MM.1S (cell line): ENCODE measurements around the gene PPP1R18.
A peak's percentile ranks its signal among the peaks of the same experiment; 100 is the strongest.
"Not testable (repeated sequence)": the region's sequence is repeated elsewhere in the genome, so short reads cannot be mapped to it uniquely, and the experiment has no call there.

Experiments used
- DNase-seq: peaks from one replicate; pipeline ENCODE4 v3.0.0-alpha.2; 2015
- H2AFZ ChIP-seq: fragments of 300-600 bp; sonication (generic); 2 replicates; pipeline ENCODE4 v1.6.0; 2016; ENCODE audit warnings: antibody characterized with exemption, low read length
- H3F3A ChIP-seq: fragments of 300-600 bp; sonication (generic); 2 replicates; pipeline ENCODE4 v1.6.1; 2016; ENCODE audit warnings: mild to moderate bottlenecking, antibody characterized with exemption, low read length, moderate library complexity, mixed read lengths; ENCODE audit not compliant: insufficient read depth
- H3K27ac ChIP-seq: fragments of 300-600 bp; sonication (generic); 2 replicates; pipeline ENCODE4 v1.5.1; 2016; ENCODE audit warnings: mild to moderate bottlenecking, low read length
- H3K27me3 ChIP-seq: fragments of 300-600 bp; sonication (generic); replicated peaks from 2 replicates; pipeline ENCODE4 v1.6.0; 2016; ENCODE audit warnings: low read length; ENCODE audit not compliant: insufficient read depth
- H3K36me3 ChIP-seq: fragments of 300-600 bp; sonication (generic); replicated peaks from 2 replicates; pipeline ENCODE4 v1.6.1; 2016; ENCODE audit warnings: mild to moderate bottlenecking, low read length, mixed read lengths; ENCODE audit not compliant: insufficient read depth
- H3K4me1 ChIP-seq: fragments of 300-600 bp; sonication (generic); 2 replicates; pipeline ENCODE4 v1.6.1; 2016; ENCODE audit warnings: low read length, mixed read lengths
- H3K4me2 ChIP-seq: fragments of 300-600 bp; sonication (generic); 2 replicates; pipeline ENCODE4 v1.6.0; 2016; ENCODE audit warnings: low read depth, low read length
- H3K4me3 ChIP-seq: fragments of 300-600 bp; sonication (generic); 2 replicates; pipeline ENCODE4 v1.5.1; 2016; ENCODE audit warnings: low read length, mixed read lengths
- H3K79me2 ChIP-seq: fragments of 300-600 bp; sonication (generic); 2 replicates; pipeline ENCODE4 v1.6.1; 2016; ENCODE audit warnings: mixed run types, low read length, mixed read lengths
- H3K9ac ChIP-seq: fragments of 300-600 bp; sonication (generic); 2 replicates; pipeline ENCODE4 v1.6.1; 2016; ENCODE audit warnings: low read length, mixed read lengths
- H3K9me2 ChIP-seq: fragments of 300-600 bp; sonication (generic); replicated peaks from 2 replicates; pipeline ENCODE4 v1.6.1; 2016; ENCODE audit warnings: mild to moderate bottlenecking, low read length, mixed read lengths; ENCODE audit not compliant: insufficient read depth
- H3K9me3 ChIP-seq: fragments of 300-600 bp; sonication (generic); replicated peaks from 2 replicates; pipeline ENCODE4 v1.6.1; 2016; ENCODE audit warnings: mild to moderate bottlenecking, low read length, mixed read lengths; ENCODE audit not compliant: insufficient read depth
- H4K20me1 ChIP-seq: fragments of 300-600 bp; sonication (generic); 2 replicates; pipeline ENCODE4 v1.6.1; 2016; ENCODE audit warnings: mild to moderate bottlenecking, low read length, moderate library complexity, mixed read lengths; ENCODE audit not compliant: insufficient read depth
- CTCF ChIP-seq: fragments of 300-600 bp; sonication (generic); IDR thresholded peaks from 2 replicates; pipeline ENCODE4 v1.5.1; 2016; ENCODE audit warnings: antibody characterized with exemption, low read length, mixed read lengths
- EZH2 ChIP-seq: fragments of 300-600 bp; sonication (generic); optimal IDR thresholded peaks from 2 replicates; pipeline ENCODE3; 2017; ENCODE audit warnings: low read depth, mild to moderate bottlenecking, antibody characterized with exemption, low read length, mixed read lengths
- EZH2phosphoT487 ChIP-seq: fragments of 300-600 bp; sonication (generic); IDR thresholded peaks from 2 replicates; pipeline ENCODE4 v1.6.1; 2018; ENCODE audit warnings: antibody characterized with exemption, low read length

The PPP1R18 gene

GRCh38 chr6:30726506-30727413 is 40.3 kb upstream of the PPP1R18 start:
- H3K27ac ChIP-seq = no peak overlapping the region
- H3K9ac ChIP-seq = no peak overlapping the region
- H3K27me3 ChIP-seq = no peaks in the 10 kb centered on the region
- H3K4me1 ChIP-seq = peaks cover 27% of the 10 kb centered on the region
- TF ChIP-seq EZH2phosphoT487 (no peak), CTCF (no peak), EZH2 (no peak)
- H3F3A ChIP-seq = peaks cover 60% of the 10 kb centered on the region
- H3K4me3 ChIP-seq = no peak overlapping the region
- H4K20me1 ChIP-seq = peaks cover 25% of the 10 kb centered on the region
- no peaks in the 10 kb centered on the region for H3K9me3 ChIP-seq
- DNase-seq = no peak
- peaks cover 47% of the 10 kb centered on the region for H3K79me2 ChIP-seq
- H3K9me2 ChIP-seq = no peaks in the 10 kb centered on the region
- no peak overlapping the region for H3K4me2 ChIP-seq
- no peaks in the 10 kb centered on the region for H3K36me3 ChIP-seq
- H2AFZ ChIP-seq = no peak overlapping the region

GRCh38 chr6:30725713-30726505 is 39.5 kb upstream of the PPP1R18 start:
- Histone ChIP-seq H3K4me1 (peaks cover 24% of the 10 kb centered on the region), H2AFZ (no peak overlapping the region), H3K9me2 (no peaks in the 10 kb centered on the region), H3F3A (peaks cover 66% of the 10 kb centered on the region), H3K36me3 (no peaks in the 10 kb centered on the region), H3K79me2 (peaks cover 54% of the 10 kb centered on the region), H3K27me3 (no peaks in the 10 kb centered on the region), H4K20me1 (peaks cover 28% of the 10 kb centered on the region), H3K9me3 (no peaks in the 10 kb centered on the region), H3K9ac (no peak overlapping the region), H3K27ac (no peak overlapping the region), H3K4me2 (no peak overlapping the region), H3K4me3 (no peak overlapping the region)
- TF ChIP-seq EZH2phosphoT487 (no peak), CTCF (no peak), EZH2 (no peak)
- DNase-seq = no peak

GRCh38 chr6:30724906-30725667 is 38.6 kb upstream of the PPP1R18 start:
- no peak overlapping the region for H3K4me3 ChIP-seq
- H4K20me1 ChIP-seq = peaks cover 28% of the 10 kb centered on the region
- no peaks in the 10 kb centered on the region for H3K36me3 ChIP-seq
- H3K27ac ChIP-seq = no peak overlapping the region; the same call in 1 of the 2 replicates
- peaks cover 58% of the 10 kb centered on the region for H3K79me2 ChIP-seq
- H3K9ac ChIP-seq = no peak overlapping the region
- no peak for DNase-seq
- H3K27me3 ChIP-seq = no peaks in the 10 kb centered on the region
- H3K4me1 ChIP-seq = peaks cover 21% of the 10 kb centered on the region
- H3K4me2 ChIP-seq = no peak overlapping the region
- TF ChIP-seq EZH2phosphoT487 (no peak), CTCF (no peak)
- no peaks in the 10 kb centered on the region for H3K9me3 ChIP-seq
- H2AFZ ChIP-seq = no peak overlapping the region
- H3K9me2 ChIP-seq = no peaks in the 10 kb centered on the region
- H3F3A ChIP-seq = peaks cover 71% of the 10 kb centered on the region

GRCh38 chr6:30723843-30724741 is 37.6 kb upstream of the PPP1R18 start:
- Histone ChIP-seq H3K4me2 (peak overlapping the region; percentile 23; the same call in 1 of the 2 replicates), H3K79me2 (peaks cover 55% of the 10 kb centered on the region), H3F3A (peaks cover 80% of the 10 kb centered on the region), H4K20me1 (peaks cover 28% of the 10 kb centered on the region), H3K4me1 (peaks cover 21% of the 10 kb centered on the region)
- H3K36me3 ChIP-seq, H3K4me3 ChIP-seq, H2AFZ ChIP-seq, H3K9me3 ChIP-seq, DNase-seq, H3K9ac ChIP-seq, H3K27ac ChIP-seq, H3K9me2 ChIP-seq, H3K27me3 ChIP-seq: not testable (repeated sequence)
